Pericardium fibroblast (primary cell): ENCODE results near the gene HNRNPF. TPM values are rescaled to one million over a fixed set of nuclear protein-coding genes. Genes with fewer than 3 reads are reported as not detected.

Experiments used
- total RNA-seq: library from RNA; depleted of rRNA; stranded (reverse); fragments of >200 nt; gene quantifications from 2 replicates; pipeline ENCODE4 v1.2.3, GENCODE V29; 2015

HNRNPF gene
- total RNA-seq, result 169 and 176 TPM in 2 replicates

GRCh38 chr10:43408710-43409384 lies at the start of gene HNRNPF:
TSS of gene HNRNPF (minus strand) at chr10:43409186. CDS start at chr10:43387884, 21,302 bp downstream.

GRCh38 chr10:43436291-43437140 lies 27.5 kb upstream of the HNRNPF start, which contains the start of gene ZNF487:
TSS of gene ZNF487 (plus strand) at chr10:43437111. CDS start at chr10:43475814, 38,703 bp downstream.

DNA sequence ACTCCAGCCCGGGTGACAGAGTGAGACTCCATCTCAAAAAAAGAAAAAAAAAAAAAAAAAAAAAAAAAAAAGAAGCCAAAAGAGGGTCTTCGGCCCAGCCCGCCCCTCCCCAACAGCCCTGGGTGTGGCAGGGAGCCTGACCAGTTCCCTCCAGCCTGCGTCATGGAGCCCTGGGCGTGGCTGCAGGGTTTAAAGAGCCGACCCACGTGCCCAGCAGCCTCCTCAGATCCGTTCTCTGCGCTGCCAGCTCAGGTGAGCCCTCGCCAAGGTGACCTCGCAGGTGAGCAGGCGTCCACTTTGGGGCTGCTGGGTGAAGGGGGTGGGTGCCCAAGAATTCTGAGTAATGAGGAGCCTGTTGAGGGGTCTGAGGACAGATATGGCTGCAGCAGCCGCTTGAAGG lies 37.6 kb downstream of the HNRNPF start, which contains the start of gene FXYD4:
Gene FXYD4 (plus strand): TSS at position 219 of the 400 bp plus-strand sequence. CDS start 2,111 bp downstream, outside the sequence.

Other genes with a start within 250 kb of the HNRNPF start
- gene RASGEF1A, start 142.1 kb downstream of the HNRNPF start, total RNA-seq, result 0.43 and 0.70 TPM in 2 replicates
- not detected in 2 replicates for gene FXYD4, start 37.5 kb downstream of the HNRNPF start, total RNA-seq
- gene ZNF487, start 27.9 kb upstream of the HNRNPF start, total RNA-seq, result 1.8 and 3.8 TPM in 2 replicates
- gene ZNF239, start 165.4 kb upstream of the HNRNPF start, total RNA-seq, result 1.2 and 4.3 TPM in 2 replicates
- 2.0 and 5.0 TPM in 2 replicates for gene ZNF485, start 197.3 kb upstream of the HNRNPF start, total RNA-seq
- gene ZNF32, start 239.7 kb upstream of the HNRNPF start, total RNA-seq, result 36.1 and 46.3 TPM in 2 replicates